ENCODE measurements around the gene CROT.

Gene CROT

DNA sequence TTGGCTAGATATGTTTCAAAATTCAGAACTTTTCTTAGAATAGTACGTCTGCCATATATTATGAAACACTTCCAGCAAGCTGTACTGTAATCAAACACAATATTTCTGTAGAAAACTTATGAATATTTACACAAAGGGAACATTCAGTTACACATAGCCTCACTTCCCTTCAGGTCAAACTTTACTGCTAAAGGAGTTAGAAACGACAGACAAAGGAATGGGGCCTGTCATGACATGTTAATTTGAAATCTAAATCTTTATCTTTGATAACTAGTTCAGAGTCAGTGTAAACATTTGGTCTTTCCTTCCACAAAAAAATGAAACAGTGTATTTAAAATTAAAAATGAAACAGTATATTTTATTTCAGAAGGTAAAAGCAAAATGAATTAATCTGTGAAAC, 1.0 kb upstream of the CROT start:
- no peaks in the 10 kb centered on the region for H3K4me1 ChIP-seq (ENCODE audit: control insufficient read depth, insufficient read depth, low read length, poor library complexity, severe bottlenecking)
- WGBS, 2 experiments (ENCODE audit: insufficient coverage in 2 of 2), result no CpG with 5 or more reads among the region's 2 CpGs
- H3K9me3 ChIP-seq (ENCODE audit: control insufficient read depth, low read length), result no peaks in the 10 kb centered on the region
- no peak overlapping the region for H3K27ac ChIP-seq (ENCODE audit: low read depth, low read length, severe bottlenecking)
- peak overlapping the region; percentile 54 for H3K4me3 ChIP-seq (ENCODE audit: extremely low read depth, insufficient read depth, low read length, poor library complexity, severe bottlenecking)
- peaks cover 8% of the 10 kb centered on the region for H3K36me3 ChIP-seq (ENCODE audit: control insufficient read depth, insufficient read depth, low read length)

DNA sequence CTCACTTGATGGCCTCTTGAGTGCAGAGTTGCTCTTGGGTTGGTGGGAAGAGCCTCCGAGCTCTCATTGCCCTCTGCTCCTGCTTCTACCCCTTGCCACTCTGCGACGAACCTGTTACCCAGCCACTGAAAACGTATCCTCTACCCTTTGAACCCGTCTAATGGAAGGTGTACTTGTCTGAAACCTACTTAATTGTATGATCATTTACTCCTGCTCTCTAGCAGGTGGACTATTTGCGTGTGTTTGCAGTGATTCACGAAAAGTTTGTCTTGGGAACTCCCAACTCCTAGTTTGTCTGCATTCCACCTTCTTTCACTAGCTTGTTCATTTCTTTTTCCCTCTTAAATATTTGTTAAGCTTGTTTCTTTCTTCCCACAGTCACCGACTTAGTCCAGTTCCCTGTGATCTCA, 503 bp downstream of the CROT start:
- WGBS, 2 experiments (ENCODE audit: insufficient coverage in 2 of 2), result 69 to 100% methylated on average over 3 to 7 of the region's 8 CpGs
- Histone ChIP-seq H3K27ac (ENCODE audit: low read depth, low read length, severe bottlenecking) (no peak overlapping the region), H3K36me3 (ENCODE audit: control insufficient read depth, insufficient read depth, low read length) (peaks cover 18% of the 10 kb centered on the region), H3K4me3 (ENCODE audit: extremely low read depth, insufficient read depth, low read length, poor library complexity, severe bottlenecking) (peak overlapping the region; percentile 54), H3K4me1 (ENCODE audit: control insufficient read depth, insufficient read depth, low read length, poor library complexity, severe bottlenecking) (no peaks in the 10 kb centered on the region), H3K9me3 (ENCODE audit: control insufficient read depth, low read length) (no peaks in the 10 kb centered on the region)

DNA sequence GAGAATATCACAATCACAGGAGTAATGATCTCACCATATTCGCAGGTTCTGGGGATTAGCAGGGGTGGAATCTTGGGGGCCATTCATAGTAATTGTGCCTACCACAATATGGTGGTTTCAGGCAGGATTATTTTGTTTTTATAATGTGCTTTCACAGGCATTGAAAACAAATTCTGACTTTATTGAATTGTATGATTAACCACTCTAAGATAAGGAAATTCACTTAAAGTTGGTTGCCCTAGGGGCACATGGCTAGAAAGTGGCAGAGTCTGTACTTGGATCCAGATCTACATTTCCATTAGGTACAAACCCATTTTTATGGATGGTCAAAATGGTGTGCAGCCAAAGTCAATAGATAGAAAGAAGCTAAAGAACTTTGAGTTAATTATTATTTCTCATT, 1.7 kb downstream of the CROT start:
- Histone ChIP-seq H3K4me3 (ENCODE audit: extremely low read depth, insufficient read depth, low read length, poor library complexity, severe bottlenecking) (no peak overlapping the region), H3K4me1 (ENCODE audit: control insufficient read depth, insufficient read depth, low read length, poor library complexity, severe bottlenecking) (no peaks in the 10 kb centered on the region), H3K9me3 (ENCODE audit: control insufficient read depth, low read length) (no peaks in the 10 kb centered on the region), H3K36me3 (ENCODE audit: control insufficient read depth, insufficient read depth, low read length) (peaks cover 23% of the 10 kb centered on the region), H3K27ac (ENCODE audit: low read depth, low read length, severe bottlenecking) (no peak overlapping the region)
- WGBS, 2 experiments (ENCODE audit: insufficient coverage in 2 of 2), result no CpG with 5 or more reads among the region's 1 CpG

DNA sequence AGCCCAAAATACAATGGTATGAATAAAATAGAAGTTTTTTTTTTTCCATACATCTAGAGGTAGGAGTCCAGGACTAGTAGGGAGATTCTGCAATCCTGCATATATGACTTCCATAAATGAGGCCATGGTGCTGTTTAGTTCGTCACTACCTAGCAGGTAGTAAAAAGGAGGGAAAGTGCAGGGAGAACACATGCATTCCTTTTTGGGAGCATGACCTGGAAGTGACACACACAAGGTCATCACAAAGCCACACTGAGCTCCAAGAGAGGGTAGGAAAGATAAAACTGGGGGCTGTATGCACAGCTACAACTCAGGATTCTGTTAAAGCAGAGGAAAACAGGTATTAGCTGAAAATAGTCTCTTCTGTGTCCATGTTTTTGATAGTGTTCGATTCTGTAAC, 2.2 kb downstream of the CROT start:
- H3K27ac ChIP-seq (ENCODE audit: low read depth, low read length, severe bottlenecking), result no peak overlapping the region
- no peaks in the 10 kb centered on the region for H3K4me1 ChIP-seq (ENCODE audit: control insufficient read depth, insufficient read depth, low read length, poor library complexity, severe bottlenecking)
- peaks cover 23% of the 10 kb centered on the region for H3K36me3 ChIP-seq (ENCODE audit: control insufficient read depth, insufficient read depth, low read length)
- H3K9me3 ChIP-seq (ENCODE audit: control insufficient read depth, low read length), result no peaks in the 10 kb centered on the region
- 80 to 88% methylated on average over 1 of the region's 2 CpGs for WGBS, 2 experiments (ENCODE audit: insufficient coverage in 2 of 2)
- no peak overlapping the region for H3K4me3 ChIP-seq (ENCODE audit: extremely low read depth, insufficient read depth, low read length, poor library complexity, severe bottlenecking)

DNA sequence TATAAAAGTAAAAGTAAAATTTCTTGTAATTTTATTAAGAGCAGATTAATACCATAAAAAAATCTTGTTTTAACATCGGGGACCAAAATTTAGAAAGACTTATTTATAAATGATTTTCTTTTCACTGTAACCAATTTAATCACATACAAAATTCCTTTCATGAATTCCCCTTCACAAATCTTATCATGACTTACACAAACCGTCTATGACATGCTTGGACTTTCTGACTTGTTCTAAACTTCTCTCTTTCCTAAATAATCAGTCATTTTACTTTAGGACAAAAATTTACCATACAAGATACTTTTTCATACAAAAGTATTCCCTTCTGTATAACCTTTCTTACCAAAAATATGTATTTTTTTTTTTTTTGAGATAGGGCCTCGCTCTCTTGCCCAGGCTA, 9.3 kb downstream of the CROT start:
- H3K36me3 ChIP-seq (ENCODE audit: control insufficient read depth, insufficient read depth, low read length), result peaks cover 32% of the 10 kb centered on the region
- no peaks in the 10 kb centered on the region for H3K4me1 ChIP-seq (ENCODE audit: control insufficient read depth, insufficient read depth, low read length, poor library complexity, severe bottlenecking)
- WGBS, 2 experiments (ENCODE audit: insufficient coverage in 2 of 2), result 45 to 64% methylated on average over 1 of the region's 3 CpGs
- H3K27ac ChIP-seq (ENCODE audit: low read depth, low read length, severe bottlenecking), result no peak overlapping the region
- peaks cover 28% of the 10 kb centered on the region for H3K9me3 ChIP-seq (ENCODE audit: control insufficient read depth, low read length)
- H3K4me3 ChIP-seq (ENCODE audit: extremely low read depth, insufficient read depth, low read length, poor library complexity, severe bottlenecking), result no peak overlapping the region

DNA sequence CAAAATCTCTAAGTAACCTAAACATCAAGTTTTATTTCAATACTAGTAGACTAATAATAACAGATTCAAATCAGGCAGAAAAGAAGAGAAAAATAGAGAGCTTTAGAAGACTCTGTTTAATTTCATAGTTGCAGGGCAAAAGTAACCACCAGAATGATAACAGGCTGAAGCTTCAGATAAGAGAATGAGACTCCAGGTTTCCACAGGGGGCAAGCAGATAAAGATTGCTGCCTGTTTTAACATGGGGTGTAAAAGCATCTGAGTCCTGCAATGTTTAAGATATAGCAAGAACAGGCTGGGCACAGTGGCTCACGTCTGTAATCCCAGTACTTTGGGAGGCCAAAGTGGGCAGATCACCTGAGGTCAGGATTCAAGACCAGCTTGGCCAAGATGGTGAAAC, 11.0 kb downstream of the CROT start:
- Histone ChIP-seq H3K4me3 (ENCODE audit: extremely low read depth, insufficient read depth, low read length, poor library complexity, severe bottlenecking) (no peak overlapping the region), H3K4me1 (ENCODE audit: control insufficient read depth, insufficient read depth, low read length, poor library complexity, severe bottlenecking) (no peaks in the 10 kb centered on the region), H3K9me3 (ENCODE audit: control insufficient read depth, low read length) (peaks cover 28% of the 10 kb centered on the region), H3K27ac (ENCODE audit: low read depth, low read length, severe bottlenecking) (no peak overlapping the region), H3K36me3 (ENCODE audit: control insufficient read depth, insufficient read depth, low read length) (peaks cover 22% of the 10 kb centered on the region)
- 80 to 100% methylated on average over 1 of the region's 1 CpG for WGBS, 2 experiments (ENCODE audit: insufficient coverage in 2 of 2)

DNA sequence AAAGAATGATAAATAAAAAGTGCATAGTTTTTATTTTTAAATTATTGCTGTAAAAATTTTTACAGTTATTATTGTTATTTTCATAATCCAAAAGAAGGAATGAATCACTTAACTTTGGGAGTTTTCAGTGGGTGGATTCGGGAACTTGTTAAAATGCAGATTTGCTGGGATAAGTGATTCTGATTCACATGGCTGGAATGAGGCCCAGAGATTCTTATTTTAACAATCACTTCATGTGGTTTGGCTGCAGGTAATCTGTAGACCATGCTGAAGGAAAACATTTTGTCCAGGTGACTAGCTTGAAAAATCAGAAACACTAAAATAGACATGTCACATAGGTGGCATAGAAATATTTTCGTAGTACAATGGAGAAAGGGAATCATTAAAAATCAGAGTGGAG, 13.9 kb downstream of the CROT start:
- Histone ChIP-seq H3K27ac (ENCODE audit: low read depth, low read length, severe bottlenecking) (no peak overlapping the region), H3K4me3 (ENCODE audit: extremely low read depth, insufficient read depth, low read length, poor library complexity, severe bottlenecking) (no peak overlapping the region), H3K9me3 (ENCODE audit: control insufficient read depth, low read length) (peaks cover 18% of the 10 kb centered on the region), H3K36me3 (ENCODE audit: control insufficient read depth, insufficient read depth, low read length) (peaks cover 11% of the 10 kb centered on the region), H3K4me1 (ENCODE audit: control insufficient read depth, insufficient read depth, low read length, poor library complexity, severe bottlenecking) (no peaks in the 10 kb centered on the region)
- no CpG with 5 or more reads among the region's 2 CpGs for WGBS, 2 experiments (ENCODE audit: insufficient coverage in 2 of 2)

DNA sequence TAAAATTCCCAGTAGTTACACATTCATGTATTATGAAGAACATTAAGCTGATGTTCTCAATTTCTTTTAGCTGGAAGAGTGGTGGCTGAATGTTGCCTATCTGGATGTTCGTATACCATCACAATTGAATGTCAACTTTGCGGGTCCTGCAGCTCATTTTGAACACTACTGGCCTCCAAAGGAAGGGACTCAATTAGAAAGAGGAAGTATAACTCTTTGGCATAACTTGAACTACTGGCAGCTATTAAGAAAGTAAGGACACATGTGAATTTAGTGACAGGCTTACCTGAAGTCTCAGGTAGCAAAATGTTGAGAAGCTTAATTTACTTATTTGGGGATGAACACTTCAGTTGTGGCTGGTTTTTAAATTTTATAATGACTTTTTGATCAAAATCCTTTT, 15.9 kb downstream of the CROT start:
- H3K9me3 ChIP-seq (ENCODE audit: control insufficient read depth, low read length), result peaks cover 7% of the 10 kb centered on the region
- no peak overlapping the region for H3K27ac ChIP-seq (ENCODE audit: low read depth, low read length, severe bottlenecking)
- H3K4me1 ChIP-seq (ENCODE audit: control insufficient read depth, insufficient read depth, low read length, poor library complexity, severe bottlenecking), result no peaks in the 10 kb centered on the region
- WGBS, 2 experiments (ENCODE audit: insufficient coverage in 2 of 2), result 100% methylated on average over 1 of the region's 2 CpGs; no CpG with 5 or more reads in 1 of the 2 experiments
- no peak overlapping the region for H3K4me3 ChIP-seq (ENCODE audit: extremely low read depth, insufficient read depth, low read length, poor library complexity, severe bottlenecking)
- H3K36me3 ChIP-seq (ENCODE audit: control insufficient read depth, insufficient read depth, low read length), result peaks cover 7% of the 10 kb centered on the region

DNA sequence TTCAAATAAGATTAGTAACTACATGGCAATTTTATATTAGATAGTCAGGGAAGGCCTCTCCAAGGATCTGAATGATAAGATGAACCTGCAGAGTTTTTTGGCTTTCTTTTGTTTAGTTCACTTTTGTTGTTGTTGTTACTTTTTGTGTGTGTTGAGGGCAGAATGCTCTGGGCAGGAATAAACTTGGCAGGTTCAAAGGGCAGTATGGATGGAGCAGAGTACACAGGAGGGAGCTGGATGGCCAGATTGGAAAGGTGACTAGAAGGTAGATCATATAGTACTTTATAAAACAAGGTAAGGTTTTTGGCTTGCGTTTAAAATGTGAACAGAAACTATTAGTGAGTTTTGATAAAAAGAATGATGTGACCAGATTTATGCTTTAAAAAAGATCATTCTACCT, 17.9 kb downstream of the CROT start:
- H3K4me1 ChIP-seq (ENCODE audit: control insufficient read depth, insufficient read depth, low read length, poor library complexity, severe bottlenecking), result no peaks in the 10 kb centered on the region
- no peak overlapping the region for H3K4me3 ChIP-seq (ENCODE audit: extremely low read depth, insufficient read depth, low read length, poor library complexity, severe bottlenecking)
- H3K36me3 ChIP-seq (ENCODE audit: control insufficient read depth, insufficient read depth, low read length), result no peaks in the 10 kb centered on the region
- no peaks in the 10 kb centered on the region for H3K9me3 ChIP-seq (ENCODE audit: control insufficient read depth, low read length)
- 60% methylated on average over 1 of the region's 1 CpG; no CpG with 5 or more reads in 1 of the 2 experiments for WGBS, 2 experiments (ENCODE audit: insufficient coverage in 2 of 2)
- no peak overlapping the region for H3K27ac ChIP-seq (ENCODE audit: low read depth, low read length, severe bottlenecking)

DNA sequence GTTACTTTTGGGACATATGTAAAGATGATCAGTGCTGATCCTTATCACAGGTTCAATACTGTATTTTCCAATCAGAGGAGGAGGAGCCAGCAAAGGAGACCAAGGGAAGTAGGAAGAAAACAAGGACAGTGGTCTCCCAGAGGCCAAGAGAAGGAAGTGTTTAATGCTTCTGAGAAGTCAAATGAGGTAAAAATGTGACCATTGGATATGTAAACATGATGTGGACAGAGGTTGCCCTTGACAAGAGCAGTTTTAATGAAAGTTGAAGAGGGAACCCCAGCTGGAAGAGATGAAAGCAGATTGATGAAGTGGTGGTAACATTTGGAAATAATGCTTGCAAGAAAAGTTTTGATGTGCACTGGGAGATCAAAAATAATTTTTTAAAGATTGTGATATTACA, 18.8 kb downstream of the CROT start:
- Histone ChIP-seq H3K4me1 (ENCODE audit: control insufficient read depth, insufficient read depth, low read length, poor library complexity, severe bottlenecking) (no peaks in the 10 kb centered on the region), H3K9me3 (ENCODE audit: control insufficient read depth, low read length) (no peaks in the 10 kb centered on the region), H3K27ac (ENCODE audit: low read depth, low read length, severe bottlenecking) (no peak overlapping the region), H3K4me3 (ENCODE audit: extremely low read depth, insufficient read depth, low read length, poor library complexity, severe bottlenecking) (no peak overlapping the region), H3K36me3 (ENCODE audit: control insufficient read depth, insufficient read depth, low read length) (no peaks in the 10 kb centered on the region)

DNA sequence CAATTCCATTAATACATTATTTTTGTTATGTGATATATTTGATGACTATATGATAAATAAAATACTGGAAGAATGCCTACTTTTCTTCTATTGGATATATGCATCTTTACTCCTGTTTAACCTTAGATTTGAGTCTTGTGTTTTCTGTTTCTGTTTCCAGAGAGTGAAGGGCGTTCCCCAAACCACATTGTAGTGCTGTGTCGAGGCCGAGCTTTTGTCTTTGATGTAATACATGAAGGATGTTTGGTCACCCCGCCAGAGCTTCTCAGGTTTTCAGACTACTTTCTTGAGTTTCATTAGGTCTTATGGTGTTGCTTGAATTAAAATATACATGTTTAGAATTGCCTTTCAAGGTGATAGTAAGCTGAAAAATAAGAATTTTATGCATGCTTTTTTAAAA, 23.8 kb downstream of the CROT start:
- no peak overlapping the region for H3K27ac ChIP-seq (ENCODE audit: low read depth, low read length, severe bottlenecking)
- H3K9me3 ChIP-seq (ENCODE audit: control insufficient read depth, low read length), result no peaks in the 10 kb centered on the region
- H3K4me3 ChIP-seq (ENCODE audit: extremely low read depth, insufficient read depth, low read length, poor library complexity, severe bottlenecking), result no peak overlapping the region
- no CpG with 5 or more reads among the region's 4 CpGs for WGBS, 2 experiments (ENCODE audit: insufficient coverage in 2 of 2)
- no peaks in the 10 kb centered on the region for H3K36me3 ChIP-seq (ENCODE audit: control insufficient read depth, insufficient read depth, low read length)
- H3K4me1 ChIP-seq (ENCODE audit: control insufficient read depth, insufficient read depth, low read length, poor library complexity, severe bottlenecking), result no peaks in the 10 kb centered on the region

All from mesodermal cell (in vitro differentiated cells).